B cell (primary cell): Measurements from ENCODE around the gene TJAP1. TPM values are rescaled to one million over a fixed set of nuclear protein-coding genes. Genes with fewer than 3 reads are reported as not detected.

Experiments used
- ATAC-seq: fragments of 200-7000 bp; cut with Tn5 transposase; one replicate; pipeline ENCODE4 v1.10.0; 2021; ENCODE audit warnings: low read depth, mild to moderate bottlenecking, moderate number of reproducible peaks, moderate library complexity
- CTCF ChIA-PET: fragments of 350-600 bp; sonication (Branson Sonifier 250); formaldehyde crosslinking; loops from one replicate; lab custom pipeline; 2021; ENCODE audit warnings: antibody characterized with exemption, inconsistent platforms; lab: Charles Lee
- POLR2A ChIA-PET: fragments of 350-600 bp; sonication (Branson Sonifier 250); formaldehyde crosslinking; loops from one replicate; lab custom pipeline; 2021; ENCODE audit warnings: antibody characterized with exemption; lab: Charles Lee
- DNase-seq: peaks from one replicate; pipeline ENCODE4 v3.0.0; 2013
- H2AFZ ChIP-seq: 2 replicates; pipeline ENCODE4 v1.6.1; 2012; ENCODE audit warnings: mild to moderate bottlenecking, low read depth, low read length; ENCODE audit not compliant: insufficient read depth, poor library complexity, severe bottlenecking
- H3K27ac ChIP-seq, 2 donors: 1 replicate in 1 of 2; 2 replicates in 1 of 2; pipeline ENCODE4 v1.5.1; 2012 to 2013; ENCODE audit warnings: low read length in 2 of 2, mild to moderate bottlenecking in 2 of 2, moderate library complexity in 1 of 2
- H3K27me3 ChIP-seq, 4 experiments: fragments of 200-600 bp in 1 of 4; sonication (generic) in 1 of 4; replicated peaks in 1 of 4; 1 replicate in 2 of 4; 2 replicates in 2 of 4; pipeline versions ENCODE4 v1.6.1 to v1.7.0; 2013 to 2016; ENCODE audit warnings: low read length in 3 of 4, mild to moderate bottlenecking in 2 of 4, mixed read lengths in 1 of 4, moderate library complexity in 1 of 4; ENCODE audit not compliant: insufficient read depth in 4 of 4, control insufficient read depth in 3 of 4; ENCODE audit errors: control extremely low read depth in 1 of 4
- H3K36me3 ChIP-seq, 2 experiments: replicated peaks in 1 of 2; 1 replicate in 1 of 2; 2 replicates in 1 of 2; pipeline versions ENCODE4 v1.6.1 to v1.7.1; 2013; ENCODE audit warnings: low read length in 1 of 2; ENCODE audit not compliant: insufficient read depth in 2 of 2, control insufficient read depth in 1 of 2; ENCODE audit errors: control extremely low read depth in 1 of 2, extremely low read depth in 1 of 2
- H3K4me1 ChIP-seq, 2 donors: fragments of 200-600 bp in 1 of 2; sonication (generic) in 1 of 2; 1 replicate in 1 of 2; 2 replicates in 1 of 2; pipeline versions ENCODE4 v1.5.1 to v1.6.1; 2013 to 2017; ENCODE audit warnings: low read length in 2 of 2; ENCODE audit not compliant: control insufficient read depth in 2 of 2, insufficient read depth in 2 of 2
- H3K4me2 ChIP-seq: replicated peaks from 2 replicates; pipeline ENCODE3; 2012; ENCODE audit warnings: mild to moderate bottlenecking, low read depth, low read length; ENCODE audit not compliant: poor library complexity, severe bottlenecking
- H3K4me3 ChIP-seq, 5 experiments: fragments of 200-600 bp in 1 of 5; sonication (generic) in 1 of 5; 1 replicate in 3 of 5; 2 replicates in 2 of 5; pipeline versions ENCODE4 v1.5.1 to v1.7.0; 2011 to 2016; ENCODE audit warnings: low read length in 4 of 5, mild to moderate bottlenecking in 4 of 5, low read depth in 2 of 5, control low read depth in 1 of 5, moderate library complexity in 1 of 5; ENCODE audit not compliant: insufficient read depth in 1 of 5; ENCODE audit errors: control extremely low read depth in 1 of 5, extremely low read depth in 1 of 5
- H3K79me2 ChIP-seq: fragments of 200-600 bp; sonication (generic); one replicate; pipeline ENCODE4 v1.6.0; 2016; ENCODE audit warnings: low read length; ENCODE audit not compliant: control insufficient read depth, insufficient read depth
- H3K9ac ChIP-seq: fragments of 200-600 bp; sonication (generic); 2 replicates; pipeline ENCODE4 v1.6.1; 2017; ENCODE audit warnings: mild to moderate bottlenecking, low read length, moderate library complexity
- H3K9me3 ChIP-seq, 3 donors: one replicate each; pipeline versions ENCODE4 v1.6.1 to v1.7.1; 2013; ENCODE audit warnings: low read length in 2 of 3; ENCODE audit not compliant: control insufficient read depth in 2 of 3, insufficient read depth in 1 of 3; ENCODE audit errors: control extremely low read depth in 1 of 3
- H4K20me1 ChIP-seq: 2 replicates; pipeline ENCODE4 v1.6.0; 2012; ENCODE audit warnings: mild to moderate bottlenecking, low read length; ENCODE audit not compliant: insufficient read depth, control insufficient read depth, poor library complexity, severe bottlenecking
- H3K27ac Mint-ChIP-seq: one replicate; pipeline ENCODE4 v1.8.0; 2021; ENCODE audit warnings: mixed read lengths
- H3K27me3 Mint-ChIP-seq: one replicate; pipeline ENCODE4 v1.8.0; 2021; ENCODE audit warnings: mixed read lengths
- H3K4me1 Mint-ChIP-seq: one replicate; pipeline ENCODE4 v1.8.0; 2021; ENCODE audit warnings: mixed read lengths
- H3K4me3 Mint-ChIP-seq: one replicate; pipeline ENCODE4 v1.8.0; 2021; ENCODE audit warnings: mixed read lengths
- H3K9me3 Mint-ChIP-seq: one replicate; pipeline ENCODE4 v1.8.0; 2022; ENCODE audit warnings: mixed read lengths; ENCODE audit not compliant: insufficient read depth
- EZH2 ChIP-seq: IDR thresholded peaks from 2 replicates; pipeline ENCODE4 v1.6.1; 2012; ENCODE audit warnings: borderline replicate concordance, low read depth, mild to moderate bottlenecking, moderate library complexity, low read length; ENCODE audit not compliant: insufficient read depth, poor library complexity, severe bottlenecking
- WGBS: methylation state at CpG from one replicate; pipeline ENCODE4 v1.1.5; 2013; ENCODE audit warnings: missing lambda C conversion rate; ENCODE audit not compliant: insufficient coverage; 5-methylcytosine and 5-hydroxymethylcytosine counted together
- intact Hi-C: fragments of 100-400 bp; cut with micrococcal nuclease; formaldehyde crosslinking; loops from one replicate; pipeline ENCODE4 v1.10.0; 2022
- polyA plus RNA-seq: library from polyadenylated mRNA; depleted of rRNA; stranded (reverse); fragments of >200 nt; gene quantifications from 2 replicates; pipeline ENCODE4 v1.2.3, GENCODE V29; 2012
- total RNA-seq, 2 donors: library from RNA; stranded (reverse); fragments of 120-200 nt in 1 of 2; gene quantifications; 1 replicate in 1 of 2; 2 replicates in 1 of 2; pipeline versions ENCODE4 v1.2.3 to v1.2.4, GENCODE V29; 2013 to 2022
- TF ChIP-seq, protein P1 (sequence below): fragments of 200-600 bp; IDR thresholded peaks from one replicate; pipeline ENCODE4 v1.8.0; 2022; ENCODE audit warnings: antibody characterized with exemption, mild to moderate bottlenecking

The TJAP1 gene
- total and polyA plus RNA-seq, 2 donors (not counting 1 experiment from before 2014, with no cell fraction given): 59.1 to 70.7 TPM

DNA sequence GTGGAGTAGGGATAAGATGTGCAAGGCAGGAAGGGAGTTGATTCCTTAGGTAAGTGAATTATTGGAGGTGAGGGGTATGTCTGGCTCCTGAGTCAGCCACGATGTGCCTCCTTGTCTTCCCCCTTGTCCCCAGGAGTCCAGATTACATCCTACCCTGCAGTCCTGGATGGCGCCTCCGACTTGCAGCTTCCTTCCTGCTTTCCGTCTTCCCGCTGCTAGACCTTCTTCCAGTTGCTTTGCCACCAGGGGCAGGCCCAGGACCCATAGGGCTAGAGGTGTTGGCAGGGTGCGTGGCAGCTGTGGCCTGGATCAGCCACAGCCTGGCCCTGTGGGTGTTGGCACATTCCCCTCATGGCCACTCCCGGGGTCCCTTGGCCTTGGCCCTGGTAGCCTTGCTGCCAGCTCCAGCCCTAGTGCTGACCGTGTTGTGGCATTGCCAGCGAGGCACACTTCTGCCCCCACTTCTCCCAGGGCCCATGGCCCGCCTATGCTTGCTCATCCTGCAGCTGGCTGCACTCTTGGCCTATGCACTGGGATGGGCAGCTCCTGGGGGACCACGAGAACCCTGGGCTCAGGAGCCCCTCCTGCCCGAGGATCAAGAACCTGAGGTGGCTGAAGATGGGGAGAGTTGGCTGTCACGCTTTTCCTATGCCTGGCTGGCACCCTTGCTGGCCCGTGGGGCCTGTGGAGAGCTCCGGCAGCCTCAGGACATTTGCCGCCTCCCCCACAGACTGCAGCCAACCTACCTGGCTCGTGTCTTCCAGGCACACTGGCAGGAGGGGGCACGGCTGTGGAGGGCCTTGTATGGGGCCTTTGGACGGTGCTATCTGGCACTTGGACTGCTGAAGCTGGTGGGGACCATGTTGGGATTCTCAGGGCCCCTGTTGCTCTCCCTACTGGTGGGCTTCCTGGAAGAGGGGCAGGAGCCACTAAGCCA, 45.1 kb upstream of the TJAP1 start:
- H3K9me3 Mint-ChIP-seq: no peaks in the 10 kb centered on the region
- peaks cover 17% of the 10 kb centered on the region for H3K4me1 Mint-ChIP-seq
- no peak overlapping the region for H3K27ac ChIP-seq
- no peaks in the 10 kb centered on the region for H3K27me3 ChIP-seq
- 98% methylated on average over 18 of the region's 19 CpGs for WGBS
- TF ChIP-seq, protein P1, sequence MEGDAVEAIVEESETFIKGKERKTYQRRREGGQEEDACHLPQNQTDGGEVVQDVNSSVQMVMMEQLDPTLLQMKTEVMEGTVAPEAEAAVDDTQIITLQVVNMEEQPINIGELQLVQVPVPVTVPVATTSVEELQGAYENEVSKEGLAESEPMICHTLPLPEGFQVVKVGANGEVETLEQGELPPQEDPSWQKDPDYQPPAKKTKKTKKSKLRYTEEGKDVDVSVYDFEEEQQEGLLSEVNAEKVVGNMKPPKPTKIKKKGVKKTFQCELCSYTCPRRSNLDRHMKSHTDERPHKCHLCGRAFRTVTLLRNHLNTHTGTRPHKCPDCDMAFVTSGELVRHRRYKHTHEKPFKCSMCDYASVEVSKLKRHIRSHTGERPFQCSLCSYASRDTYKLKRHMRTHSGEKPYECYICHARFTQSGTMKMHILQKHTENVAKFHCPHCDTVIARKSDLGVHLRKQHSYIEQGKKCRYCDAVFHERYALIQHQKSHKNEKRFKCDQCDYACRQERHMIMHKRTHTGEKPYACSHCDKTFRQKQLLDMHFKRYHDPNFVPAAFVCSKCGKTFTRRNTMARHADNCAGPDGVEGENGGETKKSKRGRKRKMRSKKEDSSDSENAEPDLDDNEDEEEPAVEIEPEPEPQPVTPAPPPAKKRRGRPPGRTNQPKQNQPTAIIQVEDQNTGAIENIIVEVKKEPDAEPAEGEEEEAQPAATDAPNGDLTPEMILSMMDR: no peak
- no peak for TF ChIP-seq EZH2
- H3K36me3 ChIP-seq: peaks cover 0 to 24% of the 10 kb centered on the region in 2 experiments
- H3K4me1 ChIP-seq: peaks cover 12 to 13% of the 10 kb centered on the region in 2 donors
- H3K4me3 Mint-ChIP-seq: no peak overlapping the region
- H3K79me2 ChIP-seq: peaks cover 58% of the 10 kb centered on the region
- no peak overlapping the region for H3K4me2 ChIP-seq
- H3K9me3 ChIP-seq: no peaks in the 10 kb centered on the region
- peaks cover 17% of the 10 kb centered on the region for H4K20me1 ChIP-seq
- ATAC-seq: no peak
- ChIA-PET CTCF (interaction anchor here (1.5 kb wide), 1 partner anchor 170 kb away, joined by 3 read pairs; no protein-coding TSS in a partner anchor), POLR2A (no interaction called here)
- intact Hi-C loops: no loop called here
- no peaks in the 10 kb centered on the region for H3K27me3 Mint-ChIP-seq
- no peak overlapping the region for H3K9ac ChIP-seq
- no peak overlapping the region for H3K4me3 ChIP-seq
- DNase-seq: no peak
- no peak overlapping the region for H3K27ac Mint-ChIP-seq
- no peak overlapping the region for H2AFZ ChIP-seq

DNA sequence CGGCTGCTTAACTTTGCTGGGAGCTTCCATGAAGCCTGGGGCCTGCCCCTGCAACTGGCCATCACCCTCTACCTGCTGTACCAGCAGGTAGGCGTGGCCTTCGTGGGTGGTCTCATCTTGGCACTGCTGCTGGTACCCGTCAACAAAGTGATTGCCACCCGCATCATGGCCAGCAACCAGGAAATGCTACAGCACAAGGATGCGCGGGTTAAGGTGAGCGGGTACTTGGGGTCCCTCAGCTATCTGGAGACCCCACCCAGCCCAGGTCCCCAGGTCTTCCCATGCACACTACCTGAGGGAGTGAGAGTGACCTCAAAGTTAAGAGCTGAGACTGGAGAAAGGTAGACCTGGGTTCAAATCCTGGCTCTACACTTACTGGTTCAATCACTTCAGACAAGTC, 44.2 kb upstream of the TJAP1 start:
- H3K4me1 ChIP-seq: peaks cover 10% of the 10 kb centered on the region in 2 donors
- TF ChIP-seq, protein P1: no peak
- no peak for TF ChIP-seq EZH2
- intact Hi-C loops: no loop called here
- H2AFZ ChIP-seq: no peak overlapping the region
- Mint-ChIP-seq H3K9me3 (no peaks in the 10 kb centered on the region), H3K27ac (no peak overlapping the region), H3K4me3 (no peak overlapping the region), H3K27me3 (no peaks in the 10 kb centered on the region), H3K4me1 (peaks cover 11% of the 10 kb centered on the region)
- H3K27me3 ChIP-seq: no peaks in the 10 kb centered on the region
- ChIA-PET POLR2A (no interaction called here), CTCF (interaction anchor here (0.9 to 1.4 kb wide), 2 partner anchors 35 to 74 kb away, joined by 4 read pairs; no protein-coding TSS in a partner anchor)
- no peak overlapping the region for H3K4me3 ChIP-seq
- H3K4me2 ChIP-seq: no peak overlapping the region
- no peak overlapping the region for H3K27ac ChIP-seq
- H3K79me2 ChIP-seq: peaks cover 52% of the 10 kb centered on the region
- ATAC-seq (no peak), DNase-seq (no peak)
- 96% methylated on average over 5 of the region's 8 CpGs for WGBS
- H3K36me3 ChIP-seq: peaks cover 0 to 27% of the 10 kb centered on the region in 2 experiments
- no peak overlapping the region for H3K9ac ChIP-seq
- peaks cover 17% of the 10 kb centered on the region for H4K20me1 ChIP-seq
- no peaks in the 10 kb centered on the region for H3K9me3 ChIP-seq
